ENCODE results near the gene SETD6.

SETD6 gene

DNA sequence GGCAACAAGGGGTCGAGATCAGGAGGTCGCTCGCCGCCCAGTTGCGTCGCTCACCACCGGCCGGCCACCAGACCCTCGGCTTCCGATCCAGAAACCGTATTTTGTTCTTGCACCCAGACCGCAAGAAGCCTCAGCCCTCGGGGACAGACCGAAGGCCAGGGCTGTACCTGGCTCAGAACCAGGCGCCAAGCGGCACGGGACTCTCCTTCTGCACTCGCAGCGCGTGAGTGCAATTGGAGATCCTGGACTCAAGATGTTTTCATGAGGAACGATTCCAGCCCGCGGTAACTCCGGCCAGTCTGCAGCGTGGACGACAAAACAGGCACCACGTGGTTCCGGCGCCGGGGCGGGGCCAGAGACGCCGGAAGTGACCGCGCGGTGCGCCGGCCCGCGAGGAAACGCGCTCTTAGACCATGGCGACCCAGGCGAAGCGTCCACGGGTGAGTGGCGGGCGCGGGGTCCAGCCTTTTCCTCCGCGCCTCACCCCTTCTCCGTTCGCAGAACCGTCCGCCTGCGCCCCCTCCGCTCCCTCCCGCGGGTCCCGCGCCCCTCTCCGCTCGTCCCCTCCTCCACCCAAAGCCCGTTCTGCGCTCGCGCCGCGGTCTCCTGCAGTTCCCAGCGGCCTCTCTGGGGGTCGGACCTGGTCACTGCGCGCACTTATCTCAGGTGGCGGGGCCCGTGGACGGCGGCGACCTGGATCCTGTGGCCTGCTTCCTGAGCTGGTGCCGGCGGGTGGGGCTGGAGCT, at the start of gene SETD6 (continued):
- TF ChIP-seq, protein P1, sequence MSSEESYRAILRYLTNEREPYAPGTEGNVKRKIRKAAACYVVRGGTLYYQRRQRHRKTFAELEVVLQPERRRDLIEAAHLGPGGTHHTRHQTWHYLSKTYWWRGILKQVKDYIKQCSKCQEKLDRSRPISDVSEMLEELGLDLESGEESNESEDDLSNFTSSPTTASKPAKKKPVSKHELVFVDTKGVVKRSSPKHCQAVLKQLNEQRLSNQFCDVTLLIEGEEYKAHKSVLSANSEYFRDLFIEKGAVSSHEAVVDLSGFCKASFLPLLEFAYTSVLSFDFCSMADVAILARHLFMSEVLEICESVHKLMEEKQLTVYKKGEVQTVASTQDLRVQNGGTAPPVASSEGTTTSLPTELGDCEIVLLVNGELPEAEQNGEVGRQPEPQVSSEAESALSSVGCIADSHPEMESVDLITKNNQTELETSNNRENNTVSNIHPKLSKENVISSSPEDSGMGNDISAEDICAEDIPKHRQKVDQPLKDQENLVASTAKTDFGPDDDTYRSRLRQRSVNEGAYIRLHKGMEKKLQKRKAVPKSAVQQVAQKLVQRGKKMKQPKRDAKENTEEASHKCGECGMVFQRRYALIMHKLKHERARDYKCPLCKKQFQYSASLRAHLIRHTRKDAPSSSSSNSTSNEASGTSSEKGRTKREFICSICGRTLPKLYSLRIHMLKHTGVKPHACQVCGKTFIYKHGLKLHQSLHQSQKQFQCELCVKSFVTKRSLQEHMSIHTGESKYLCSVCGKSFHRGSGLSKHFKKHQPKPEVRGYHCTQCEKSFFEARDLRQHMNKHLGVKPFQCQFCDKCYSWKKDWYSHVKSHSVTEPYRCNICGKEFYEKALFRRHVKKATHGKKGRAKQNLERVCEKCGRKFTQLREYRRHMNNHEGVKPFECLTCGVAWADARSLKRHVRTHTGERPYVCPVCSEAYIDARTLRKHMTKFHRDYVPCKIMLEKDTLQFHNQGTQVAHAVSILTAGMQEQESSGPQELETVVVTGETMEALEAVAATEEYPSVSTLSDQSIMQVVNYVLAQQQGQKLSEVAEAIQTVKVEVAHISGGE (tag by site-specific recombination; conservative IDR thresholded peaks at IDR 0.05; ENCODE audit: low read depth): peak; percentile 95
- TF ChIP-seq ZNF76 (tag by site-specific recombination; IDR thresholded peaks at IDR 0.05; ENCODE audit: borderline replicate concordance, low read depth) (peak; percentile 83), KLF9 (tag by site-specific recombination; IDR thresholded peaks at IDR 0.05; ENCODE audit: low read depth) (peak; percentile 57), ZNF169 (tag by site-specific recombination; IDR thresholded peaks at IDR 0.05) (no peak), SP3 (tag by site-specific recombination; IDR thresholded peaks at IDR 0.05) (peak; percentile 60; the same call in 1 of the 2 replicates), ZNF571 (tag by site-specific recombination; IDR thresholded peaks at IDR 0.05) (no peak), MYNN (tag by site-specific recombination; IDR thresholded peaks at IDR 0.05; ENCODE audit: borderline replicate concordance) (no peak), ZFP3 (tag by site-specific recombination; IDR thresholded peaks at IDR 0.05; ENCODE audit: low read depth) (no peak), ZFHX2 (tag by site-specific recombination; conservative IDR thresholded peaks at IDR 0.05) (no peak), HOXA7 (CRISPR knock-in tag; IDR thresholded peaks at IDR 0.05; ENCODE audit: borderline replicate concordance) (no peak), ZNF37A (tag by site-specific recombination; IDR thresholded peaks at IDR 0.05) (no peak), ZNF112 (tag by site-specific recombination; IDR thresholded peaks at IDR 0.05) (no peak), SP7 (tag by site-specific recombination; IDR thresholded peaks at IDR 0.05) (peak; percentile 73), KLF7 (tag by site-specific recombination; IDR thresholded peaks at IDR 0.05; ENCODE audit: borderline replicate concordance) (peak; percentile 41; the same call in 1 of the 2 replicates), ZNF792 (tag by site-specific recombination; IDR thresholded peaks at IDR 0.05) (0 out of 2 replicates have a peak, but pooled peaks have one; percentile 40), ZNF266 (tag by site-specific recombination; IDR thresholded peaks at IDR 0.05; ENCODE audit: low read depth) (no peak), ZNF2 (tag by site-specific recombination; IDR thresholded peaks at IDR 0.05) (peak; percentile 69; the same call in 1 of the 2 replicates), YY1 (tag by site-specific recombination; IDR thresholded peaks at IDR 0.05) (peak; percentile 74; the same call in 1 of the 2 replicates), ZNF274 (IDR thresholded peaks at IDR 0.05; ENCODE audit: low read length) (no peak), ZNF274 (tag by site-specific recombination; IDR thresholded peaks at IDR 0.05; ENCODE audit: borderline replicate concordance) (no peak), OVOL3 (tag by site-specific recombination; IDR thresholded peaks at IDR 0.05) (peak; percentile 36; the same call in 1 of the 2 replicates)
- TF ChIP-seq, protein P2, sequence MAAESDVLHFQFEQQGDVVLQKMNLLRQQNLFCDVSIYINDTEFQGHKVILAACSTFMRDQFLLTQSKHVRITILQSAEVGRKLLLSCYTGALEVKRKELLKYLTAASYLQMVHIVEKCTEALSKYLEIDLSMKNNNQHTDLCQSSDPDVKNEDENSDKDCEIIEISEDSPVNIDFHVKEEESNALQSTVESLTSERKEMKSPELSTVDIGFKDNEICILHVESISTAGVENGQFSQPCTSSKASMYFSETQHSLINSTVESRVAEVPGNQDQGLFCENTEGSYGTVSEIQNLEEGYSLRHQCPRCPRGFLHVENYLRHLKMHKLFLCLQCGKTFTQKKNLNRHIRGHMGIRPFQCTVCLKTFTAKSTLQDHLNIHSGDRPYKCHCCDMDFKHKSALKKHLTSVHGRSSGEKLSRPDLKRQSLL (tag by site-specific recombination; IDR thresholded peaks at IDR 0.05): no peak
- TF ChIP-seq, protein P3, sequence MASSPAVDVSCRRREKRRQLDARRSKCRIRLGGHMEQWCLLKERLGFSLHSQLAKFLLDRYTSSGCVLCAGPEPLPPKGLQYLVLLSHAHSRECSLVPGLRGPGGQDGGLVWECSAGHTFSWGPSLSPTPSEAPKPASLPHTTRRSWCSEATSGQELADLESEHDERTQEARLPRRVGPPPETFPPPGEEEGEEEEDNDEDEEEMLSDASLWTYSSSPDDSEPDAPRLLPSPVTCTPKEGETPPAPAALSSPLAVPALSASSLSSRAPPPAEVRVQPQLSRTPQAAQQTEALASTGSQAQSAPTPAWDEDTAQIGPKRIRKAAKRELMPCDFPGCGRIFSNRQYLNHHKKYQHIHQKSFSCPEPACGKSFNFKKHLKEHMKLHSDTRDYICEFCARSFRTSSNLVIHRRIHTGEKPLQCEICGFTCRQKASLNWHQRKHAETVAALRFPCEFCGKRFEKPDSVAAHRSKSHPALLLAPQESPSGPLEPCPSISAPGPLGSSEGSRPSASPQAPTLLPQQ (tag by site-specific recombination; IDR thresholded peaks at IDR 0.05): peak; percentile 74
- TF ChIP-seq, protein P4, sequence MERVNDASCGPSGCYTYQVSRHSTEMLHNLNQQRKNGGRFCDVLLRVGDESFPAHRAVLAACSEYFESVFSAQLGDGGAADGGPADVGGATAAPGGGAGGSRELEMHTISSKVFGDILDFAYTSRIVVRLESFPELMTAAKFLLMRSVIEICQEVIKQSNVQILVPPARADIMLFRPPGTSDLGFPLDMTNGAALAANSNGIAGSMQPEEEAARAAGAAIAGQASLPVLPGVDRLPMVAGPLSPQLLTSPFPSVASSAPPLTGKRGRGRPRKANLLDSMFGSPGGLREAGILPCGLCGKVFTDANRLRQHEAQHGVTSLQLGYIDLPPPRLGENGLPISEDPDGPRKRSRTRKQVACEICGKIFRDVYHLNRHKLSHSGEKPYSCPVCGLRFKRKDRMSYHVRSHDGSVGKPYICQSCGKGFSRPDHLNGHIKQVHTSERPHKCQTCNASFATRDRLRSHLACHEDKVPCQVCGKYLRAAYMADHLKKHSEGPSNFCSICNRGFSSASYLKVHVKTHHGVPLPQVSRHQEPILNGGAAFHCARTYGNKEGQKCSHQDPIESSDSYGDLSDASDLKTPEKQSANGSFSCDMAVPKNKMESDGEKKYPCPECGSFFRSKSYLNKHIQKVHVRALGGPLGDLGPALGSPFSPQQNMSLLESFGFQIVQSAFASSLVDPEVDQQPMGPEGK (tag by site-specific recombination; IDR thresholded peaks at IDR 0.05): peak; percentile 75
- TF ChIP-seq, protein P5, sequence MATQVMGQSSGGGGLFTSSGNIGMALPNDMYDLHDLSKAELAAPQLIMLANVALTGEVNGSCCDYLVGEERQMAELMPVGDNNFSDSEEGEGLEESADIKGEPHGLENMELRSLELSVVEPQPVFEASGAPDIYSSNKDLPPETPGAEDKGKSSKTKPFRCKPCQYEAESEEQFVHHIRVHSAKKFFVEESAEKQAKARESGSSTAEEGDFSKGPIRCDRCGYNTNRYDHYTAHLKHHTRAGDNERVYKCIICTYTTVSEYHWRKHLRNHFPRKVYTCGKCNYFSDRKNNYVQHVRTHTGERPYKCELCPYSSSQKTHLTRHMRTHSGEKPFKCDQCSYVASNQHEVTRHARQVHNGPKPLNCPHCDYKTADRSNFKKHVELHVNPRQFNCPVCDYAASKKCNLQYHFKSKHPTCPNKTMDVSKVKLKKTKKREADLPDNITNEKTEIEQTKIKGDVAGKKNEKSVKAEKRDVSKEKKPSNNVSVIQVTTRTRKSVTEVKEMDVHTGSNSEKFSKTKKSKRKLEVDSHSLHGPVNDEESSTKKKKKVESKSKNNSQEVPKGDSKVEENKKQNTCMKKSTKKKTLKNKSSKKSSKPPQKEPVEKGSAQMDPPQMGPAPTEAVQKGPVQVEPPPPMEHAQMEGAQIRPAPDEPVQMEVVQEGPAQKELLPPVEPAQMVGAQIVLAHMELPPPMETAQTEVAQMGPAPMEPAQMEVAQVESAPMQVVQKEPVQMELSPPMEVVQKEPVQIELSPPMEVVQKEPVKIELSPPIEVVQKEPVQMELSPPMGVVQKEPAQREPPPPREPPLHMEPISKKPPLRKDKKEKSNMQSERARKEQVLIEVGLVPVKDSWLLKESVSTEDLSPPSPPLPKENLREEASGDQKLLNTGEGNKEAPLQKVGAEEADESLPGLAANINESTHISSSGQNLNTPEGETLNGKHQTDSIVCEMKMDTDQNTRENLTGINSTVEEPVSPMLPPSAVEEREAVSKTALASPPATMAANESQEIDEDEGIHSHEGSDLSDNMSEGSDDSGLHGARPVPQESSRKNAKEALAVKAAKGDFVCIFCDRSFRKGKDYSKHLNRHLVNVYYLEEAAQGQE (tag by site-specific recombination; IDR thresholded peaks at IDR 0.05): peak; percentile 9; the same call in 1 of the 2 replicates
- TF ChIP-seq, protein P6, sequence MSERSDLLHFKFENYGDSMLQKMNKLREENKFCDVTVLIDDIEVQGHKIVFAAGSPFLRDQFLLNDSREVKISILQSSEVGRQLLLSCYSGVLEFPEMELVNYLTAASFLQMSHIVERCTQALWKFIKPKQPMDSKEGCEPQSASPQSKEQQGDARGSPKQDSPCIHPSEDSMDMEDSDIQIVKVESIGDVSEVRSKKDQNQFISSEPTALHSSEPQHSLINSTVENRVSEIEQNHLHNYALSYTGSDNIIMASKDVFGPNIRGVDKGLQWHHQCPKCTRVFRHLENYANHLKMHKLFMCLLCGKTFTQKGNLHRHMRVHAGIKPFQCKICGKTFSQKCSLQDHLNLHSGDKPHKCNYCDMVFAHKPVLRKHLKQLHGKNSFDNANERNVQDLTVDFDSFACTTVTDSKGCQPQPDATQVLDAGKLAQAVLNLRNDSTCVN (tag by site-specific recombination; optimal IDR thresholded peaks at IDR 0.05): peak; percentile 98
